COR-L47 (cell line): ENCODE results near the gene TRIM66.

ENCODE experiments used
- DNase-seq: peaks from one replicate; lab custom pipeline; 2025; lab: John Stamatoyannopoulos, UW

Gene TRIM66, protein sequence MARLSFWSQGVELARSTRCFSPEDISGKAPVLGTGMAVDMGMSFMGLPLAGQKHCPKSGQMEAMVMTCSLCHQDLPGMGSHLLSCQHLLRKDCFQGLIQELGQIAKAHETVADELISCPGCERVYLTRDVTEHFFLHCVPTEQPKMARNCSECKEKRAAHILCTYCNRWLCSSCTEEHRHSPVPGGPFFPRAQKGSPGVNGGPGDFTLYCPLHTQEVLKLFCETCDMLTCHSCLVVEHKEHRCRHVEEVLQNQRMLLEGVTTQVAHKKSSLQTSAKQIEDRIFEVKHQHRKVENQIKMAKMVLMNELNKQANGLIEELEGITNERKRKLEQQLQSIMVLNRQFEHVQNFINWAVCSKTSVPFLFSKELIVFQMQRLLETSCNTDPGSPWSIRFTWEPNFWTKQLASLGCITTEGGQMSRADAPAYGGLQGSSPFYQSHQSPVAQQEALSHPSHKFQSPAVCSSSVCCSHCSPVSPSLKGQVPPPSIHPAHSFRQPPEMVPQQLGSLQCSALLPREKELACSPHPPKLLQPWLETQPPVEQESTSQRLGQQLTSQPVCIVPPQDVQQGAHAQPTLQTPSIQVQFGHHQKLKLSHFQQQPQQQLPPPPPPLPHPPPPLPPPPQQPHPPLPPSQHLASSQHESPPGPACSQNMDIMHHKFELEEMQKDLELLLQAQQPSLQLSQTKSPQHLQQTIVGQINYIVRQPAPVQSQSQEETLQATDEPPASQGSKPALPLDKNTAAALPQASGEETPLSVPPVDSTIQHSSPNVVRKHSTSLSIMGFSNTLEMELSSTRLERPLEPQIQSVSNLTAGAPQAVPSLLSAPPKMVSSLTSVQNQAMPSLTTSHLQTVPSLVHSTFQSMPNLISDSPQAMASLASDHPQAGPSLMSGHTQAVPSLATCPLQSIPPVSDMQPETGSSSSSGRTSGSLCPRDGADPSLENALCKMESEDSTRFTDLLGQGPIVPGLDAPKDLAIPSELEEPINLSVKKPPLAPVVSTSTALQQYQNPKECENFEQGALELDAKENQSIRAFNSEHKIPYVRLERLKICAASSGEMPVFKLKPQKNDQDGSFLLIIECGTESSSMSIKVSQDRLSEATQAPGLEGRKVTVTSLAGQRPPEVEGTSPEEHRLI (N-terminal part only)

DNA sequence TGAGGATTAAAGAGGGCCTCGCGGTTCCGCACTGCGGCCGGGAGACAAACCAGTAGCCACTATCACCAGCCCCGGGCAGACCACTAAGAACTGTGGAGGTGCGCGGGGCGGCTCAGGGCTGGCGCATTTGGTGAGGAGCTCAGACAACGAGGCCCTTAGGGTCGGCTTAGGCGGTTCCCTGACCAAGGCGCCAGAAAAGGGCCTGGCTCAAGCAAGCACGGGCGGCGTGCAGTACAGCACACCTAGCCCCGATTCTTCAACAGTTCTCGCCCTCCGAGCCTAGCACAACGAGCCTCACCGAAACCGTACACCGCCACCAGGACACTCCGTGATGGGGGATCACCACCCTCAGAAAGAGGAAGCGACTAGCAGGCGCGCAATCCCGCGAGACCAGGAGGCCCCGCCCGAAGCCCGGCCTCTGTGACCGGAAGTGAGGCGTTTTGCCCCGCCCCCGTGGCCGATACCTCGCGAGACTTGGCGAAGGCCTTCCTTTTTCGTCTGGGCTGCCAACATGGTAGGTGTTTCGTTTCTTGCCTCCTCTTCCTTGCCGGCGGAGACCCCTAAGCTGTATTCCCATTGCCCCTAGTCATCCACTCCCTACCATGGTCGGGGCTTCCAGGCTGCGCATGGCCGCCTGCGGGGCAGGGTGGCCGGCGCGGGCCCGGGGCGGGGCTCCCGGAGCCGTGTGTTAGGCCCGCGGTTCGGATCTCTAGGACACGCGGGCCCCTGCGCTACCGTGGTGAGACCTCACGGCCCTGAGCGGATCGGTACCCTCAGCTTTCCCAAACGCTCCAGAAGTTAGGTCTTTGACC is at the start of gene TRIM66, which contains the start of gene RPL27A:
Gene TRIM66 (minus strand): TSS at position 363 of the 812 bp plus-strand sequence. CDS start 10,391 bp downstream, outside the sequence.
Gene RPL27A (plus strand): TSS at position 490 of the 812 bp plus-strand sequence. CDS start 22 bp downstream, at position 512.
- peak; percentile 96 for DNase-seq

DNA sequence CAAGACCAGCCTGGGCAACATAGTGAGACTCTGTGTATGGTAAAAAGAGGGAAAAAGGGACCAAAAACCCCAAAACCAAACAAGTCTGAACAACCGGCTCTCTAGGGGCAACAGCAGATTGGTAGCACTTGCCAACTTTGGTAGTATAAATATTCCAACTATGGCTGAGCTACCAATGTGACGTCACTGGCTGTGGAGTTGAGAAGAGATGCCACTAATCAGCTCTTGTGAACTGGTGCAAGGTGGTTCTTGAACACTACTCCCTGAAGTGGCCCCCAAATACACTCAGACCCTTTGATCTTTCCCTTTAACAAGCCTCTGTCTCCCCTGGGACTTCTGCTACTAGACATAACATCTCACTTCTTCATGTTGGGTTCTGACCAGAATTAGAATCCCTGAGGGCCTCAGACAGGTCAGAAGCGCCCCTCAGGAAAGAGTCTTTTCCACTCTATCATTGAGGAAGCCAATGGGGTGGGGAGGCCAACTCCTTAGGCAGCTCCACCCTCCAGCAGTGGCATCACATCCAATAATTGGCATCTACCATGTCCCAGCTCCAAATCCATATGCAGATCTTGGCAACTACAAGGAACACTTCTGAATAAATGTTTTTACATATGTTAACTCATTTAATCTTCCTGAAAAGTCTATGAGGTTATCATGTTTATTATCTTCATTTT is 49.3 kb upstream of the TRIM66 start:
- no peak for DNase-seq

DNA sequence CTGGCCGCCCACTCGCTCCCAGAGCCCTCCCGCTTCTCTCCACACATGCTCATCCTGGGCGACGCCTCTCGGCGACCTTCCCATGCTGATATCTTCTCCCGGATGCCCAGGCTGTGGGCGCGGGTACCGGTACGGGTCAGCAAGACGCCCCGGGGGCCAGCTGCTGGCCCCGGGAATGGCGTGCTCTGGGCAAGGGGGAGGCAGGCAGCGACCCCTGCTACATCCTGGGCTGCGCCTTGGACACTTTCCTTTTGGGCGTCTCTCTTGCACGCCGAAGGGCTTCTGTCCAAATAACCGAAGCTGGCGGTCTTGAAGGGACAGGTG is 48.2 kb upstream of the TRIM66 start:
- no peak for DNase-seq

DNA sequence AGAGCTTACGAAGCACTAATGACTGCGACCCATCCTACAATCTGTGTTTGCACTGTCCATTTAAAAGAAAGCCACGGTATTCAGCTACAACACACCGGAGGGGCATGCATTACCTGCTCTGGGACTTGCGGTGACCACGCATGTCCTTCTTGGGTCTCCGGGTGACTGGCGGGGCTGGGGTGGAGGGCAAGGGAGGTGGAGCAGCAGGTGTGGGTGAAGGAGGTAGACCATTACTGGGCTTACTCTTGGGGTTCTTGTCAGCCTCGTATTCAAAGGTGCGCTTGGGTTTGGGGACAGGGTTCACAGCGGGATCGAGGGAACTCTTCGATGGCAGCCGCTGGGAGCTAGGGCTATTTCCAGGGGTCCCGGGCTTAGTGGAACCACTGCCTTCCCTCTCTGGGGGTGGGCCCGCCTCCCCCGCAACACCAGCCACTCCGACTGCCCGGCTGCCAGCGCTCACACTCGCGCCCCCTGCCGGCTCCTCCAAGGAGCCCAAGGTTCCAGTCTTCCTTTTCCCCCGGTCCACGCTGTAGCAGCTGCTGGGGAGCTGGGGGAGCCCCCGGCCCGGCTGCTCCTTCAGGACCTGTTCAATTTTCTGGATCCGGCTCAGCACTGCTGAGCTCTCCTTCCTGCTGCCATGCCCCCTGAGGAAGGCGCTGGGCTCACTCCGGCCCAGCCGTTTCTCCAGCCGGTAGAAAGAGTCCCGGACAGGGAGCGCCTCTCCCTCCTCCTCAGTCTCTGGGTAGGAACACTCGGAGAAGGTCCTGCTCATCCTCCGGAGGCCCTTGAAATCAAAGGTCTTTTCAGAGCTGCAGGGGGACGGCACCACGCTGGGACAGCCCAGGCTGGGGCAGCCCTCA is 47.6 kb upstream of the TRIM66 start:
- no peak for DNase-seq

DNA sequence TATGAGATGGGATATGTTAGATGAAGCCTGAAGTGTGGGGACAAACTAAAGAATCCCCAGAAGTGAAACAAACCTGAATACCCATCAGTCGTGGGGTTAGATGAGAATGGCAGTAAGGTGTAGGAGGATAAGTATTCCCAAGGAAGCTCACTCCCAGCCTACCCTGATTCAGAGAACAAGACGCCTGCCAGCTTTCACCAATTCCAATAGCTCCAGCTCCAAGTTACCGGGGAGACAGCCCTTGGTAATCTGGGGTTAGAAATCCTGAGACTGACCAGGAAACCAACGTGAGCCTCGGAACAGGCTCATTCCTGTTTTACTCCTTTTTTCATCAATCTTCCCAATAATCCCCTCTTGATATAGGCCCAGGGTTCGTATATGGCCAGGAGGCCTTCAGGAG is 46.6 kb upstream of the TRIM66 start:
- DNase-seq: no peak

DNA sequence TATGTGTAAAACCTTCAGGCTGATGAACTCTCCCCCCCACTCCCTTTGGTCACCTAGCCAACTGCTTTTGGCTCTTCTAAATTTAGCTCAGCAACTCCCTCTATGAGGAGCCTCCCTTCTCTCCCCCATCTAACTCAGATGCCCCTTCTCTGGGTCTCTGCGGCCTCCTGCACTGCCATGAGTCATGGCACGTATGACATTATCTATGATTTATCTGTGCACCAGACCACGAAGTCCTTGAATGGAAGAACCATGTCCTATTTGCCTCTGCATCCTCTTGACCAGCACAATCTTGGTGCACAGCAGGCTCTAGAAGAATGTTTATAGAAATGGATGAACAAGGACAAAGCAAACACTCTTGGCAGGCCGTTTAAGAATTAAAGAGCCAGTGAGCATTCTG is 46.1 kb upstream of the TRIM66 start:
- no peak for DNase-seq

DNA sequence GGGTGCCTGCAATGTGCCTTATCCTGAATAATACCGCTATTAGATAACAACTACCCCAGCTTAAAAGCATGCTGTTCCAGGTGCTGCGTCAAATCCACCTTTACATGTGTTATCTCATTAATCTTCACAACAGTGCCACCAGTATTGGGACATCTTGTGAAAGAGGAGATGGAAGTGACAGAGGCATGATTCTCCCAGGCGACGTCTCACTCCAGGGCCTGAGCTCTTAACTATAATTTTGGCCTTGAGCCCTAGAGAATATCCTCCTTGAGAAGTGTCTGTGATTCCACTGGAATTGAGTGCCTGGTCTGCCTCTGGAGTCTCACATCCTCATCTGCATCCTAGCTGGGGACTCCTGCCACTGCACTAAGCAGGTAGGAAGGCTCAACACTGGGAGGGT is 43.9 kb upstream of the TRIM66 start:
- no peak for DNase-seq

DNA sequence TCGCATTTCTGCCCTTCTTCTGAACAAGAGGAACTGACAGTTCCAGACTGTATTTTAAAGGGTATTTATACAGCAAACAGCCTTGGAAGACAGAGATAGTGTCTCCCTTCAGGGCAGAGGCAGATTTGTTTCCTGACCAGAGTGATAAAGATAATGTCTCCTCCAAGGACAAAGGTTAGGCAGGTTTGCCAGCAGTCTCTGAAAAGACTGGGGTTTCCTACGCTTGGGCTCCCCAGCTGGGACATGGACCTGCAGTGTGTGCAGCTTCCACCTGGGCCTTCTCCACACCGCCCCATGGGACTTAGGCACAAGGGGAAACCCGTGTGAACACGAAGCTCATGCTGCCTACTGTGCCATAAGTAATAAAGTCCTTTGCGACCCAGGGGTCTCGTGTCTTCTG is 42.2 kb upstream of the TRIM66 start:
- DNase-seq: no peak

DNA sequence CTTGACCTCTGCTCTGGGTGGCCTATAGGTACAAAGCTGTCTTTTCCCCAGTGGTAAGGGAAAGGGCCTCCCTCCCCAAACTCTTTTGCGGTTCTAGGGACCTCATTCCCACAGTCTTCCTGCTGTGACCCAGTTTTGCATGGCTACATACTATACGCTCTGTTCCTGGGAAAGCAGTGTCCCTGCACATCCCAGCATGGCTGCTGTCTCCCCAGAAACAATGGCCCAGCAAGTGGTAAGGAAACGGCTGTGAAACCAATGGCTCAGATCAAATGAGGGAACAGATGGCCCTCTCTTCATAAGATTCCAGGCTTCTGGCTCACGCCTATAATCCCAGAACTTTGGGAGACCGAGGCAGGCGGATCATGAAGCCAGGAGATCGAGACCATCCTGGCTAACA is 41.2 kb upstream of the TRIM66 start:
- DNase-seq: no peak

DNA sequence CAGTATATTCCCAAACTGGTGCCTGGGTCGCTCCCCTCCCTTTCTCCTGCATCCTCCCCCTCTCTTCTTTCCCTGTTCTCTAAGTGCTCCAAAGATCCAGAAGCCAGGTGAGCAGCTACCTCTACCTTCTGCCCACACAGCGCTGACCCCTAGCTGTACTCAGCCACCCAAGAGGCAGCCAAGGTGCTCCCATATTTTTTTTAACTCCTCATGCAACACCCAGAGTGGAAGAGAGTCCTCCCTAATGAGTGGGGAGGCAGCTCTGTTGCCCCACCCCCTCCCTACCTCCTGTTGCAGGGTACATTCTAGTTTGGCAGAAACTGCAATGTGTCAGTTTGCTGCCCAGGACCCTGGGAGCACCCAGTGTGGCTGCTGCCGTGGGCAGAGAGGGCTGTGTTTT is 40.3 kb upstream of the TRIM66 start:
- DNase-seq: no peak

DNA sequence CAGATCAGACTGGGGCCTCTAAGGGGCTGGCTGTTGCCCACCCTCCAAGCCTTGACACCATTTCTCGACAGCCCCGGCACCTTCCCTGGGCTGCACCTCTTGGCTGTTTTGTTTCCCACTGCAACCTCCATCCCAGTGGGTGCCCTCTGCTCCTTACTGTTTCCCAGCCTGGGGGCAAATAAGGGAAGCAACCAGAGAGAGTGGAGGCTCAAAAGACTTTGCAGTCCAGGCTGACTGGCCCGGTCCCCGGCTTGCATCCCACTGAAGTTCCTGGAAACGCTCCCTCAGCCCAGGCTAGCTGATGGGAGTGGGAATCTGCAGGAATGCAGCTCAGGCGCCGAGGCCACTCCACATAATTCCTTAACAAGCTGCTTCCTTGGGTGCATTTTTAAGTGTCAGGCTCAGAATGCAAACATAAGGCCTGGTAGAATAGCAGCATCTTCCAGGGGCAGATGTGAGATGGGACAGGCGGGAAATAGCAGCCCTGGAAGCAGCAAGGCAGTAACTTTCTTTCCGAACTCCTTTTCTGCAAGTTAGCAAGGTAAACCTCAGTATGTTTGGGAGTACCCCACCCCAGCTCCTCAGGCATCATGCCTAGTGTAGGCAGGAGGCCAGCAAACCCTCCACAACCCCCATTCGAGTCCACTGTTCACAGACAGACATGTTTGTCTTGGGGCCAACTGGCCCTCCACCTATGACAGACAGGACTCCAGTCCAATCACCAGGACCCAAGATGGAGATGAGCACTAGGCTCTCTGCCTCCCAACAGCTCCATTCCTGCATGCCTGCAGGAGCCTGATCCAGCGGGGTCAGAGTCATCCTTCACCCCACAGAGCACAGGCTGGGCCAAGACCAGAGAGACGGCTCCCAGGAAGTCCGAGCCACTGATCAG is 39.4 kb upstream of the TRIM66 start:
- DNase-seq: no peak

DNA sequence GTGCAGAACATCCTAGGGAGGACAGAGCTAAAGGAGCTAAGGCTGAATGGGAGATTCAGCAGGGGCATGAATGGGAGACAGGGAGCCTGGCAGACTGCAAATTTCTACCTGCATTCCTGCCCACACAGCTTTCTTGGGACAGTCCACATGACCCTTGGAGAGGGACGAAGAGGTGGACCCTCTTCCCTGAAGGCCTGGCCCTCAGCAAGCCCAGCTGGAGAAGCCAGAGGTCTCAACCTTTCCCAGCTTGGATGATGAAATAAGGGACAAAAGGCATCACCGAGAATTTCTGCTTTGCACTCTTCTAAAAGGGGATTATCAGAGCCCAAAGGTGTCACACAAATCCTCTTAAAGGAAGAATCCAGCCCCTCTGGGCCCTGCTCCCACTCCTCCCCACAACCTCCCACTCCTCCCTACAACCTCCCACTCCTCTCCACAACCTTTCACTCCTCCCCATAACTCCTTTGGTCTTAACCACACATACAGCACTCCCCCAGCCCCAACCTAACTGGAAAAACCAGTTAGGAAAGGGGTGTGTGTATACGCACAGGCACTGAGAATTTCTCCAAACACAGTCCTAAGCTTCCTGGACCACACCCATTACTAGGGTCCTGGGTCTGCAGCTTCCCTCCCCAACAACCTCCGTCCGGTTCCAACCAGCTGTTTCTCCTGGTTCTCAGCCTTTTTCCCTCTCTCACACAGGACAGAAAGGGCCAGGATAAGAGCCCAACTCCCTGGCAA is 38.6 kb upstream of the TRIM66 start:
- no peak for DNase-seq

DNA sequence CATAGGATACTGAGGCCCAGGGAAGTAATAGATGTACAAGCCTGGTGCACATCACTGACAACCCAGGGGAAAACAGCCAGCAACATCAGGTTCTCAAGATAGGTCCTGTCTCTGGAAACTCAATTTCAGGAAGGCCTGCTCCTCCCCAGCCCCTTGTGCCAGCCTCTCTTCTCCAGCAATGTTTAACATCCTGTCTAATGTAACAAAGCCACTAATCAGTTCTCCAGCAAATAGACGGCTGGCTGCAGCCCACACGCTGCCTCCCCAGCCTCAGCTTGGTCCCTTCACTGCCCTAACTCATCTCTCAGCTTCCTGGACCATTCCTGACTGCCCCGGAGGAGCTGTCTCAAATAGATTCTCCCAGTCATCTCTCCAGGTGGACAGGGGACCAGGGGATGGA is 37.9 kb upstream of the TRIM66 start:
- DNase-seq: no peak

DNA sequence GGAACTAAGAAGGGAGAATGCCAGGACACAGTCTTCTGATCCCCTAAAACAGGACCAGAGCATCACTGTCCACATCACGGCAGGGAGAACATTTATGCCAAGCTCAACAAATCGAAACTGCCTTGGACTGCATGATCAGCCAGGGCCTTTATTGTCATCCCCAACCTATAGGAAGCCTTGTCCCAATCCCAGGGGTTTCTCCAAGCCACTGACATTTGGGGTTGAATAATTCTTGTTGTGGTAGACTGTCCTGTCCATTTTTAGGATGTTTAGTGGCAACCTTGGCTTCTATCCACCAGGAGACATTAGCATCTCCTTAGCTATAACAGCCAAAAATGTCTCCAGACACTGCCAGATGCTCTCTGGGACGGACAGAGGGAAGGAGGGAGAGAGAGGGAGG is 37.3 kb upstream of the TRIM66 start:
- DNase-seq: no peak

DNA sequence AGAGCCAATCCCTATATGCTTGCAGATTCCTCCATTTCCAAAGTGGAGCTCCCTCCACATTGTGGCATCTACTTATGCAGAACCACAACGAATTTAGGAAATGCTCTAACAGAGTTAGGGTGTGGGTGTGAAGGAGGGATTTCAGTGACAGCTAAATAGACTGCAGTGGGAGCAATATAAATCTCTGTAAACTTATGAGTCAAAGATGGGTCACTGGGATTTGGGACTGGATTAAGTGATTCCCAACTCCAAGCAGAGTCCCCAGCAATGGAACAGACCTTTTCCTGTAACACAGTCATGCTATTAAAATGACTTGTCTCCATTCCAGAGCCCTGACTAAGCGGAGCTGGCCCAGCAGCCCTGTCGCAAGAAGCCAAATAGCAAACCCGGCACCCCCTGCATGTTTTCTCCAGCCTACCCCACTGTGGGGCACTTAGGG is 36.8 kb upstream of the TRIM66 start:
- DNase-seq: no peak

DNA sequence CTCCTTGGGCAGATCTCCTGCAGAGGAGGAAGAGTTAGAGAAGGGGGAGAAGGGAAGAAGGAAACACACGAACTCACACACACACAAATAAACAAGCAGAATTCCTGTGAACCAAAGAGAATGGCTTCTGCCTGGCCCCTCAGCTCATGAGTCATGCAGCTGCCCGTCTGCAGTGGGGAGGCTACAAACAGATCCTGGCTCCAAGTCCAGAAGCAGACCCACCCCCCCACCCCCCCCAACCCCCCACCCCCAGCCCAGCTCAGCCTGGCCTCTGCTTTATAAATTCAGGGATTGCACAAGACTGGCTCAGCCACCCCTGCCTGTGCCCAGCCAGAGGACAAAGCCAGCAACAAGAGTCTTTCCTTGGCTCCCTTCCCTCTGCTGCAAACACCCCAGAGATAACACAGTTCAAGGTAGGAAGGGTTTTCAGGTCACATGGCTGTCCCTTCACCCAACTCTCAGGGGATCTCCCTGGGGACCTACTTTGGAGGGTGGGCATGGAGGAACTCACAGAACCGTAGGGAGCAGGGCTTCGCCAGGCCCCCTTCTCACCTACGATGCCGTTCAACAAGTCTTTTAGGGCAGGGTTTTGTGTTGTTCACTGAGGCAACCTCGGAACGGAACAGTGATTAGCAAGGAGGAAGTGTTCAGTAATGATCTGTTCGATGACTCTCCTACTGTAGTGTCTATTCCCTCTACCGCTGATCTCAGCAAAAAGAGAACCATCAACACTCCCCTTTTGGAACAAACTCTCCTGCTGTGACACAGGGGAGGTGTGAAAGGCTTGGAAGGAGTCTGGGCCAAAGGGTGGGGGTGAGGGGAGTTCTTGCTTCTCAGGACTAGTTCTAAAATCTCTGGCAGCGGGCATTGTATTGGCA is 35.6 kb upstream of the TRIM66 start:
- no peak for DNase-seq

DNA sequence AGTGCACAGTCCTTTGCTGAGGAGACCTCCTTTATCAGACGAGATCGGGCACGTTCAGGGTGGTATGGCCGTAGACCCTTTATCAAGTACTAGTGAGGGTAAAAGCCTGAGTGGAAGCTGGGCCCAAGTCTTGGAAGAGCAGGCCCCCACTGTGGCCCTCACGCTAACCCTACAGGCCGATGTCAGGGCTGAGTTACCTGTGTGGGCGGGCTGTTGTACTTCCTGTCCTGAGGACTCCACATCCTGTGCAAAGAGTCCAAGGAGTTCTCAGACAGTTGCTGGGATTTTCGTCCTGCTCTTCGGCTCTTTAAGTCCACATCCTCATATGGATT is 35.0 kb upstream of the TRIM66 start:
- no peak for DNase-seq

DNA sequence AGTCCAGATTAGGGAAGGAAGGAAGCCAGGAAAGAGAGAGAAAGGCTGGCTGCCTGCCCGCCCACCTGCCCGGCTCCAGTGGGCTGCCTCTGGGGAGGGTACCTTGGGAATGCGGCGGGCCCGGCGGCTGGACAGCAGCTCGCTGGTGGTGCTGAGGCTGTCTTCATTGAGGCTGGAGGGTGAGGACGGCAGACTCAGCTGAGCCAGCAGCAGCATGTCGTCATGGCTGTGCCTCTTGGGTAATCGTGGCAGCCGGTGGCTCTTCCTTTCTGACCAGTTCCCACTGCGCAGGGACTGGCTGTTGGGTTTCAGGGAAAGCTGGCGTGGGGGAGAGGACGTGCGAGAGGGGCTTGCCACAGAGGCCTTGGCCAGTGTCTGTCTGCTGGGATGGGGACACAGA is 33.0 kb upstream of the TRIM66 start:
- DNase-seq: no peak
